MM.1S (cell line): ENCODE results near the gene SCFD2.
"Not testable (repeated sequence)": the region's sequence is repeated elsewhere in the genome, so short reads cannot be mapped to it uniquely, and the experiment has no call there.

Experiments used
- DNase-seq: peaks from one replicate; pipeline ENCODE4 v3.0.0-alpha.2; 2015
- H2AFZ ChIP-seq: fragments of 300-600 bp; sonication (generic); 2 replicates; pipeline ENCODE4 v1.6.0; 2016; ENCODE audit warnings: antibody characterized with exemption, low read length
- H3F3A ChIP-seq: fragments of 300-600 bp; sonication (generic); 2 replicates; pipeline ENCODE4 v1.6.1; 2016; ENCODE audit warnings: mild to moderate bottlenecking, antibody characterized with exemption, low read length, moderate library complexity, mixed read lengths; ENCODE audit not compliant: insufficient read depth
- H3K27ac ChIP-seq: fragments of 300-600 bp; sonication (generic); 2 replicates; pipeline ENCODE4 v1.5.1; 2016; ENCODE audit warnings: mild to moderate bottlenecking, low read length
- H3K27me3 ChIP-seq: fragments of 300-600 bp; sonication (generic); replicated peaks from 2 replicates; pipeline ENCODE4 v1.6.0; 2016; ENCODE audit warnings: low read length; ENCODE audit not compliant: insufficient read depth
- H3K36me3 ChIP-seq: fragments of 300-600 bp; sonication (generic); replicated peaks from 2 replicates; pipeline ENCODE4 v1.6.1; 2016; ENCODE audit warnings: mild to moderate bottlenecking, low read length, mixed read lengths; ENCODE audit not compliant: insufficient read depth
- H3K4me1 ChIP-seq: fragments of 300-600 bp; sonication (generic); 2 replicates; pipeline ENCODE4 v1.6.1; 2016; ENCODE audit warnings: low read length, mixed read lengths
- H3K4me2 ChIP-seq: fragments of 300-600 bp; sonication (generic); 2 replicates; pipeline ENCODE4 v1.6.0; 2016; ENCODE audit warnings: low read depth, low read length
- H3K4me3 ChIP-seq: fragments of 300-600 bp; sonication (generic); 2 replicates; pipeline ENCODE4 v1.5.1; 2016; ENCODE audit warnings: low read length, mixed read lengths
- H3K79me2 ChIP-seq: fragments of 300-600 bp; sonication (generic); 2 replicates; pipeline ENCODE4 v1.6.1; 2016; ENCODE audit warnings: mixed run types, low read length, mixed read lengths
- H3K9ac ChIP-seq: fragments of 300-600 bp; sonication (generic); 2 replicates; pipeline ENCODE4 v1.6.1; 2016; ENCODE audit warnings: low read length, mixed read lengths
- H3K9me2 ChIP-seq: fragments of 300-600 bp; sonication (generic); replicated peaks from 2 replicates; pipeline ENCODE4 v1.6.1; 2016; ENCODE audit warnings: mild to moderate bottlenecking, low read length, mixed read lengths; ENCODE audit not compliant: insufficient read depth
- H3K9me3 ChIP-seq: fragments of 300-600 bp; sonication (generic); replicated peaks from 2 replicates; pipeline ENCODE4 v1.6.1; 2016; ENCODE audit warnings: mild to moderate bottlenecking, low read length, mixed read lengths; ENCODE audit not compliant: insufficient read depth
- H4K20me1 ChIP-seq: fragments of 300-600 bp; sonication (generic); 2 replicates; pipeline ENCODE4 v1.6.1; 2016; ENCODE audit warnings: mild to moderate bottlenecking, low read length, moderate library complexity, mixed read lengths; ENCODE audit not compliant: insufficient read depth
- CTCF ChIP-seq: fragments of 300-600 bp; sonication (generic); IDR thresholded peaks from 2 replicates; pipeline ENCODE4 v1.5.1; 2016; ENCODE audit warnings: antibody characterized with exemption, low read length, mixed read lengths
- EZH2 ChIP-seq: fragments of 300-600 bp; sonication (generic); optimal IDR thresholded peaks from 2 replicates; pipeline ENCODE3; 2017; ENCODE audit warnings: low read depth, mild to moderate bottlenecking, antibody characterized with exemption, low read length, mixed read lengths
- EZH2phosphoT487 ChIP-seq: fragments of 300-600 bp; sonication (generic); IDR thresholded peaks from 2 replicates; pipeline ENCODE4 v1.6.1; 2018; ENCODE audit warnings: antibody characterized with exemption, low read length

Gene SCFD2

GRCh38 chr4:52836678-52837077 lies 529.2 kb downstream of the SCFD2 start:
- Histone ChIP-seq H3K27ac (no peak overlapping the region), H3K4me1 (no peaks in the 10 kb centered on the region), H3K36me3 (no peaks in the 10 kb centered on the region), H3K9ac (no peak overlapping the region), H4K20me1 (no peaks in the 10 kb centered on the region), H3K79me2 (no peaks in the 10 kb centered on the region), H3K27me3 (no peaks in the 10 kb centered on the region), H2AFZ (no peak overlapping the region), H3K9me2 (no peaks in the 10 kb centered on the region), H3F3A (no peaks in the 10 kb centered on the region), H3K9me3 (no peaks in the 10 kb centered on the region), H3K4me2 (no peak overlapping the region), H3K4me3 (no peak overlapping the region)
- no peak for TF ChIP-seq EZH2
- TF ChIP-seq EZH2phosphoT487, result no peak
- no peak for TF ChIP-seq CTCF
- no peak for DNase-seq

GRCh38 chr4:52836120-52836519 lies 529.7 kb downstream of the SCFD2 start:
- Histone ChIP-seq H4K20me1 (no peaks in the 10 kb centered on the region), H3K27me3 (no peaks in the 10 kb centered on the region), H3K9me2 (no peaks in the 10 kb centered on the region), H3F3A (no peaks in the 10 kb centered on the region), H3K4me1 (no peaks in the 10 kb centered on the region), H3K9me3 (no peaks in the 10 kb centered on the region), H3K27ac (no peak overlapping the region), H3K4me2 (no peak overlapping the region), H2AFZ (no peak overlapping the region), H3K79me2 (no peaks in the 10 kb centered on the region), H3K4me3 (no peak overlapping the region), H3K36me3 (no peaks in the 10 kb centered on the region), H3K9ac (no peak overlapping the region)
- TF ChIP-seq CTCF (no peak), EZH2phosphoT487 (no peak), EZH2 (no peak)
- DNase-seq, result no peak

GRCh38 chr4:52834641-52835456 lies 531.0 kb downstream of the SCFD2 start:
- not testable (repeated sequence) for H3K4me2 ChIP-seq, H3K9me2 ChIP-seq, DNase-seq, H3K79me2 ChIP-seq, H3K36me3 ChIP-seq, H3K27me3 ChIP-seq, H3K9ac ChIP-seq, H4K20me1 ChIP-seq, H3F3A ChIP-seq, H2AFZ ChIP-seq, H3K4me1 ChIP-seq, H3K4me3 ChIP-seq, H3K9me3 ChIP-seq, H3K27ac ChIP-seq

- TF ChIP-seq CTCF (no peak), EZH2 (no peak), EZH2phosphoT487 (no peak)
- Histone ChIP-seq H4K20me1 (no peaks in the 10 kb centered on the region), H3K9me3 (no peaks in the 10 kb centered on the region), H3K79me2 (no peaks in the 10 kb centered on the region), H3K36me3 (no peaks in the 10 kb centered on the region), H3K4me2 (no peak overlapping the region), H3K9ac (no peak overlapping the region), H3K27me3 (no peaks in the 10 kb centered on the region), H3K4me1 (no peaks in the 10 kb centered on the region), H2AFZ (no peak overlapping the region), H3K27ac (no peak overlapping the region), H3K4me3 (no peak overlapping the region), H3F3A (no peaks in the 10 kb centered on the region), H3K9me2 (no peaks in the 10 kb centered on the region)
- DNase-seq, result no peak
Observed at GRCh38 chr4:52833941-52834525, 531.8 kb downstream of the SCFD2 start.
